GM21717 (cell line): ENCODE data around the gene POLD1.

Experiments used
- ATAC-seq: cut with Tn5 transposase; IDR thresholded peaks from one replicate; pipeline ENCODE4 v1.9.1; 2021; ENCODE audit warnings: mild to moderate bottlenecking, moderate library complexity; ENCODE audit not compliant: unreplicated experiment

Gene POLD1

GRCh38 chr19:50365434-50366306, 18.5 kb upstream of the POLD1 start, which contains the start of gene NAPSA:
NAPSA (minus strand) TSS chr19:50365639; CDS start chr19:50365621, 18 bp downstream.
- no peak for ATAC-seq

GRCh38 chr19:50368649-50369570, 15.2 kb upstream of the POLD1 start:
- ATAC-seq = no peak

- no peak for ATAC-seq
Measured at GRCh38 chr19:50371914-50372475, 12.2 kb upstream of the POLD1 start.

DNA sequence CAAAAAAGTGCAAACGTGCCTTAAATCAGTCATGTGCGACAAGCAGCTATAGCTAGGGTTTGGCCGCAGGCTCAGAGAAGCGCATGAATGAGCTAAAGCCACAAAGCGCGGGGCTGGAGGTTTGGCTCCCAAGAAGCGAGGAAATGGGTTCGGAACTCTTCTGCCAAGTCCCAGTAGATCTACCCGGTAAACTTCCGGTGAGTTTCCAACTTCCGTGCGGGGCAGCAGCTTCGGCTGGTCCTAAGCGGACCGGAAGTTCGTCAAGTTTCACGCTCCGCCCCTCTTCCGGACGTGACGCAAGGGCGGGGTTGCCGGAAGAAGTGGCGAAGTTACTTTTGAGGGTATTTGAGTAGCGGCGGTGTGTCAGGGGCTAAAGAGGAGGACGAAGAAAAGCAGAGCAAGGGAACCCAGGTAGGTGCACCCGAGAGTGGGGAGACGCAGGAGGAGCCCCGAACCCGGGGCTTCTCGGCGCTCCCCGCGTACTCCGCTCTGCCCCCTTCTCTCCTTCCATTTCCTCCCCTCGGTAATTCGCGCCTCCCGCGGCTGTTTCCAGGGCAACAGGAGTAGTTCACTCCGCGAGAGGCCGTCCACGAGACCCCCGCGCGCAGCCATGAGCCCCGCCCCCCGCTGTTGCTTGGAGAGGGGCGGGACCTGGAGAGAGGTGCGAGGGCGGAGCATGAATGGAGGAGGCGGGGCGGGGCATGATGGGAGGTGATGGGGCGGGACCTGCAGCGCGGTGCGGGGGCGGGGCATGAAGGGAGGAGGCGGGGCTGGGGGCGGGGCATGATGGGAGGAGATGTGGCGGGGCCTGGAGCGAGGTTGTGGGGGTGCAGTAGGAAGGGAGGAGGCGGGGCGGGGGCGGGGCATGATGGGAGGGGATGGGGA, 7.7 kb upstream of the POLD1 start, which contains the start of gene NR1H2:
Gene NR1H2 (plus strand): TSS at position 292 of the 885 bp plus-strand sequence. CDS start 1,149 bp downstream, outside the sequence.
- ATAC-seq = peak; percentile 77

- no peak for ATAC-seq
Measured at GRCh38 chr19:50377051-50377461, 7.1 kb upstream of the POLD1 start.

- ATAC-seq = no peak
Measured at GRCh38 chr19:50377517-50377916, 6.6 kb upstream of the POLD1 start.

GRCh38 chr19:50378169-50378862, 5.8 kb upstream of the POLD1 start:
- no peak for ATAC-seq

DNA sequence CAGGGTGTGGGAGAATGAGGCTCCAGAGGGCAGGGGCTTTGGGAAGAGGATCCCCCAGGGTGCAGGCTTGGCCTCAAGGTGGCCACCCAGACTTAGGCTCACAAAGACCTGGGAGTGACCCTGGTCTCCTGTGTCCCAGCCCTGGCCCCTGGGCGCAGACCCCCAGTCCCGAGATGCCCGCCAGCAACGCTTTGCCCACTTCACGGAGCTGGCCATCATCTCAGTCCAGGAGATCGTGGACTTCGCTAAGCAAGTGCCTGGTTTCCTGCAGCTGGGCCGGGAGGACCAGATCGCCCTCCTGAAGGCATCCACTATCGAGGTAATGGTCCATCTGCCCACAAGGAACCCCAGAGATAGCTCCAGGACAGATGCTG, 5.3 kb upstream of the POLD1 start:
- no peak for ATAC-seq

DNA sequence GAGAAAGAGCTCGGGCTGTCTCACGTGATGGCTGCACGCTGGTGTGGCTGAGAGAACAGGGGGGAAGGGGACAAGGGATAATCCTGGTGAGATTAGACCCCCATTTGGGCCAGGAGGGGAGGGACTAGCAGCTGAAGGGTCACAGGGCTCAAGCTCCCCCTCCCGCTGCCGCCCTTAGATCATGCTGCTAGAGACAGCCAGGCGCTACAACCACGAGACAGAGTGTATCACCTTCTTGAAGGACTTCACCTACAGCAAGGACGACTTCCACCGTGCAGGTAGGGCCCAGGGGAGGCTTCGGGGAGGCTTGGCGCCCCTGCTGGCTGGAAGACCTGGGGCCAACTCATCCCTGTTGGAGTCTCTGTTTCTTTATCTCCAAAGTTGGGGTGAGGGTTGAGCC, 4.5 kb upstream of the POLD1 start:
- no peak for ATAC-seq

DNA sequence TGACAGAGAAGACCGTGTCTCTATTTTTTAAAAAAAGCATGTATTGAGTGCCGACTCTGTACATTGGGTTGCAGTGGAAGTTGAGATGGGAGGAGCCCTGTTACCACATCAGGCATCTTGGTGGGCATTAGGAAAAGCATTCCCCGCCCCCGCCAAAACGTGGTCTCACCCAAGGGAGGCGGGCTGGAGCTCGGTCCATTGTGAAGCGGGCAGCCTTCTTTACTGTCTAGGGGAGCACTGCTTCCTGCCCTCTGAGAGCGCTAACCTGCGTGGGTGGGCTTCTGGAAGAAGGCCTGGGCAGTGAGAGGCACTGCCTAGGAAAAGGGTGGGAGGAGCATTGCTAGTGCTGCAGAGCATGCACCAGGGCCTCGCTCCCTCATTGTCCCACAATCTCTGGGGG, 4.0 kb upstream of the POLD1 start:
- ATAC-seq = no peak

GRCh38 chr19:50380751-50381151, 3.4 kb upstream of the POLD1 start:
- ATAC-seq = no peak

- ATAC-seq = no peak
Measured at GRCh38 chr19:50381881-50382729, 2.0 kb upstream of the POLD1 start.

DNA sequence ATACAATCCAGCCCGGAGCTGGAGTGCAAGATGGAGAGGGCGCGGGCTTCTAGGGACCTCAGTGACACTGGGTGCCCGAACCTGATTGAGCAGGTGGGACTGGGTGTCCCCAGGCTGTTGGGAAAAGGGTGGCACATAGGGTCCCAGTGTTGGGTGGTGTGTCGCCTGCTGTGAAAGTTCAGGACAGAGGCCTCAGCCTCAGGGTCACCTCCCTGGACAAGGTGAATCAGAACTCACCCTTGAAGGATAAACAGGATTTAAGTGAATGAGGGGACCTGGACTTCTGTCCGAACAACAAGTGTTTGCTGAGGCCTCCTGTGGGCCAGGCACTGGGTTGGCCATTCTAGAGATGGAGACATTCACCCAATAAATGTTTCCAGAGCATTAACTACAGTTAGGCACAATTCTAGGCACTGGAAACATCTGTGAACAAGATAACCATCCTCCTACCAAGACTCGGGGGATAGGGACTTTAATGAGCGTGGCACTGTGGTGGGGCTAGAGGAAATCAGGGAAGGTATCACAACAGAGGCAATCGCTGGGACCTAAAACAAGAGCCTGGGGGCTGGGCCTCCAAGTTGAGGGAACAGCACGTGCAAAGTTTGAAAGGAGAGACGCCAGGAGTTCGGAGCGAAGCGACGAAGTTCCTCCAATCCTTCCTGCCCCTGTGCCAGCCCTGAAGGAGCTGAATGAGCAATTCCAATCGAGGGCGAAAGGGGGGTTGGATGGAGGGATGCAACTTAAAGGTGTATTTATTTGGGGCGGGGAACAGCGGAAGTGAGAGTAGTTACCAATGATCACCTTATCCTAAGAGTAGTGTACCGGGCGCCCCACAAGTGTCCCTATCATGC, 921 bp upstream of the POLD1 start:
- ATAC-seq = peak; percentile 8

DNA sequence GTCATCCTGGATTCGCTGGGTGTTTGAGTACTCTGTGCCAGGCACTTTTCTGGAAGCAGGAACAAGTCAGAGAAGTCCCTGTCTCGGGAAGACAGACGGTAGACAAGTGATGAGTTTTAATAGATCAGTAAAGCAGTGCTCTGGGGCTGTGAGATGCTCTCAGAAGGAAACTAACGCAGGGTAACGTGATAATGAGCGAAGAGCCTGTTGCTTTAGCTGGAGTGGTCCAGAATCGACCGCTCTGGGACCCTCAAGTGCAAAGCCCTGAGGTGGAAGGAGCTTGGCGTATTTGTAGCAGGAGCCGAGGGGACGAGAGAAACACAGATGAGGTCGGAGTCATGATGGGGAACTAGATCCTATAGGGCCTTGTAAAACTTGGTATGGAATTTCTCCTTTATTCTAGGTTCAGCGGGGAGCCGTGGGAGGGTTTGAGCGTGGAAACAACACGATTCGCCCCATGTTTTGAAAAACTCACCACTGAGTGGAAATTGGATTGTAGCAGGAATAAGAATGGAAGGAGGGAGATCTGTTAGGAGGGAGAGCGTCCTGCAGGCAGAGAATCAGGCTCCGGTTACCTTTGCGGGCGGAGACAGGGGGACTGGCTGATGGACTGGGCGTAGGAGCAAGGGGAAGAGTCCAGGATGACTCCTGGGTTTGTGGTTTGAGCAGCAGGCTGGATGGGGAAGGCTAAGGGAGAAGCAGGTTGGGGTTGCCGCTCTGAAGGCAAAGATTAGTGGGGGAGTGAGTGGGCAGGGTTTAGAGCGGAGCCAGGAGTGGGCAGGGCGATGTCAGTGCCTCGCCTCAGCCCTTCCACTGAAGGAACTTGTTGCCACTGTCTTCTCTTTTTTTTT, 763 bp downstream of the POLD1 start:
- ATAC-seq = no peak

GRCh38 chr19:50387176-50387867, 3.2 kb downstream of the POLD1 start:
- ATAC-seq = no peak

GRCh38 chr19:50387868-50388245, 3.7 kb downstream of the POLD1 start:
- no peak for ATAC-seq
